GM19351 (cell line): ENCODE measurements around the gene GAL3ST2.
"Not testable (repeated sequence)": the region's sequence is repeated elsewhere in the genome, so short reads cannot be mapped to it uniquely, and the experiment has no call there.

Experiments
- ATAC-seq: cut with Tn5 transposase; IDR thresholded peaks from one replicate; pipeline ENCODE4 v1.9.1; 2021; ENCODE audit warnings: mild to moderate bottlenecking, moderate library complexity; ENCODE audit not compliant: unreplicated experiment

GAL3ST2 gene

GRCh38 chr2:241806217-241806616, 29.6 kb downstream of the GAL3ST2 start:
- not testable (repeated sequence) for ATAC-seq

GRCh38 chr2:241808051-241808720, 31.6 kb downstream of the GAL3ST2 start:
- no peak for ATAC-seq

GRCh38 chr2:241808721-241809382, 32.2 kb downstream of the GAL3ST2 start, which contains the start of gene NEU4:
Gene NEU4 (plus strand): TSS chr2:241809193. CDS start chr2:241814485, 5,292 bp downstream.
- ATAC-seq, result no peak

GRCh38 chr2:241809383-241810306, 33.0 kb downstream of the GAL3ST2 start:
- no peak for ATAC-seq

GRCh38 chr2:241810307-241811200, 33.9 kb downstream of the GAL3ST2 start:
- no peak for ATAC-seq

- ATAC-seq, result no peak
Measured at GRCh38 chr2:241811201-241811951, 34.8 kb downstream of the GAL3ST2 start.

GRCh38 chr2:241811952-241812729, 35.5 kb downstream of the GAL3ST2 start:
- no peak for ATAC-seq

- no peak for ATAC-seq
Measured at GRCh38 chr2:241812730-241813643, 36.4 kb downstream of the GAL3ST2 start.

GRCh38 chr2:241813644-241814392, 37.2 kb downstream of the GAL3ST2 start:
- no peak for ATAC-seq

GRCh38 chr2:241814393-241814642, 37.7 kb downstream of the GAL3ST2 start:
- no peak for ATAC-seq

GRCh38 chr2:241814643-241815476, 38.2 kb downstream of the GAL3ST2 start:
- no peak for ATAC-seq

GRCh38 chr2:241815477-241816430, 39.1 kb downstream of the GAL3ST2 start:
- ATAC-seq, result no peak

- no peak for ATAC-seq
Measured at GRCh38 chr2:241816431-241817121, 40.0 kb downstream of the GAL3ST2 start.

- ATAC-seq, result no peak
Measured at GRCh38 chr2:241817126-241817820, 40.7 kb downstream of the GAL3ST2 start.
